Measurements from ENCODE around the gene EGFL8. TPM values are rescaled to one million over a fixed set of nuclear protein-coding genes. Genes with fewer than 3 reads are reported as not detected.
A peak's percentile ranks its signal among the peaks of the same experiment; 100 is the strongest.
"Not testable (repeated sequence)": the region's sequence is repeated elsewhere in the genome, so short reads cannot be mapped to it uniquely, and the experiment has no call there.

EGFL8 gene
- total and polyA plus RNA-seq, 7 donors, result 2.3 to 24.4 (median 13.8) TPM

GRCh38 chr6:32187009-32187709 lies 22.8 kb downstream of the EGFL8 start:
- intact Hi-C loops (cut with DNase I), result loop anchor here (5.0 kb wide), 1 partner anchor 645 kb away; the partner anchor contains the start of gene DDX39B

GRCh38 chr6:32187725-32188380 lies 23.5 kb downstream of the EGFL8 start:
- intact Hi-C loops (cut with DNase I), result loop anchor here (5.0 kb wide), 1 partner anchor 646 kb away; the partner anchor contains the start of gene DDX39B
- H3K4me3 ChIP-seq, result peak overlapping the region in 3 of 4 donors; percentile 92 to 98 (median 93)

More at GRCh38 chr6:32187009-32187709, 22.8 kb downstream of the EGFL8 start:
- Histone ChIP-seq H3K4me3 (no peak overlapping the region), H3K27me3 (no peaks in the 10 kb centered on the region), H3K27ac (peak overlapping the region; percentile 83 to 100 (median 96)), H3K9me3 (no peaks in the 10 kb centered on the region), H3K4me1 (peaks cover 0 to 62% (median 49%) of the 10 kb centered on the region in 4 donors), H3K36me3 (peaks cover 0 to 39% (median 13%) of the 10 kb centered on the region in 4 donors)
- DNase-seq, result no peak
- 57 to 78% methylated on average over 12 of the region's 12 CpGs for WGBS, 2 donors
- TF ChIP-seq EP300 (IDR thresholded peaks at IDR 0.05), result no peak
- no peak for TF ChIP-seq POLR2AphosphoS5 (IDR thresholded peaks at IDR 0.05)
- no peak for TF ChIP-seq POLR2A (IDR thresholded peaks at IDR 0.05)
- TF ChIP-seq CTCF (IDR thresholded peaks at IDR 0.05), result no peak

GRCh38 chr6:32188381-32189068 lies 24.1 kb downstream of the EGFL8 start:
- WGBS, 2 donors, result 26 to 41% methylated on average over 13 of the region's 13 CpGs
- Histone ChIP-seq H3K36me3 (peaks cover 0 to 25% (median 13%) of the 10 kb centered on the region in 4 donors), H3K27ac (peak overlapping the region; percentile 93 to 100 (median 96)), H3K27me3 (no peaks in the 10 kb centered on the region), H3K4me1 (peaks cover 0 to 63% (median 50%) of the 10 kb centered on the region in 4 donors), H3K4me3 (peak overlapping the region; percentile 76 to 98 (median 92)), H3K9me3 (no peaks in the 10 kb centered on the region)
- TF ChIP-seq POLR2A (IDR thresholded peaks at IDR 0.05), result no peak
- no peak for TF ChIP-seq CTCF (IDR thresholded peaks at IDR 0.05)
- peak in 2 of 4 donors; percentile 14 to 47 for TF ChIP-seq POLR2AphosphoS5 (IDR thresholded peaks at IDR 0.05)
- intact Hi-C loops (cut with DNase I), result loop anchor here (5.0 kb wide), 1 partner anchor 646 kb away; the partner anchor contains the start of gene DDX39B
- peak; percentile 81 for DNase-seq

More at GRCh38 chr6:32187725-32188380, 23.5 kb downstream of the EGFL8 start:
- not testable (repeated sequence) for DNase-seq, H3K9me3 ChIP-seq, H3K27me3 ChIP-seq
- Histone ChIP-seq H3K36me3 (peaks cover 0 to 32% (median 13%) of the 10 kb centered on the region in 4 donors), H3K4me1 (peaks cover 0 to 63% (median 50%) of the 10 kb centered on the region in 4 donors), H3K27ac (peak overlapping the region; percentile 93 to 100 (median 96))
- WGBS, 2 donors, result 79 to 85% methylated on average over 18 of the region's 18 CpGs

GRCh38 chr6:32189069-32189741 lies 24.8 kb downstream of the EGFL8 start:
- peak overlapping the region; percentile 93 to 100 (median 96) for H3K27ac ChIP-seq
- intact Hi-C loops (cut with DNase I), result loop anchor here (5.0 kb wide), 1 partner anchor 647 kb away; the partner anchor contains the start of gene DDX39B
- H3K36me3 ChIP-seq, result peaks cover 0 to 23% (median 13%) of the 10 kb centered on the region in 4 donors
- peak overlapping the region; percentile 76 to 98 (median 92) for H3K4me3 ChIP-seq
- 2 to 4% methylated on average over 10 of the region's 10 CpGs for WGBS, 2 donors
- no peaks in the 10 kb centered on the region for H3K27me3 ChIP-seq
- TF ChIP-seq EP300 (IDR thresholded peaks at IDR 0.05) (no peak), POLR2AphosphoS5 (IDR thresholded peaks at IDR 0.05) (no peak), POLR2A (IDR thresholded peaks at IDR 0.05) (no peak), CTCF (IDR thresholded peaks at IDR 0.05) (no peak)
- no peak for DNase-seq
- H3K9me3 ChIP-seq, result no peaks in the 10 kb centered on the region
- H3K4me1 ChIP-seq, result peaks cover 0 to 60% (median 51%) of the 10 kb centered on the region in 4 donors
